Transverse colon (tissue), 4 donors: ENCODE measurements around the gene EML5.

Experiments used
- EP300 ChIP-seq: sonication (generic); formaldehyde crosslinking; IDR thresholded peaks from one replicate; pipeline ENCODE4 v1.6.1; 2017; ENCODE audit warnings: antibody characterized with exemption, low read depth
- POLR2A ChIP-seq: fragments of 450-650 bp; IDR thresholded peaks from one replicate; pipeline ENCODE4 v1.6.1; 2016; ENCODE audit warnings: antibody characterized with exemption, mild to moderate bottlenecking, moderate library complexity
- POLR2AphosphoS5 ChIP-seq, 3 donors: sonication (generic); formaldehyde crosslinking; IDR thresholded peaks; one replicate each; pipeline ENCODE4 v1.6.1; 2016; ENCODE audit warnings: antibody characterized with exemption in 3 of 3
- TF ChIP-seq, protein P1 (sequence below), 5 experiments: fragments of 200-600 bp in 3 of 5; fragments of 450-650 bp in 2 of 5; sonication (generic) in 3 of 5; IDR thresholded peaks; 1 replicate in 2 of 5; 2 replicates in 3 of 5; pipeline ENCODE4 v1.5.1; 2016 to 2017; ENCODE audit warnings: antibody characterized with exemption in 5 of 5, inconsistent platforms in 3 of 5, mild to moderate bottlenecking in 2 of 5, moderate library complexity in 1 of 5

DNA sequence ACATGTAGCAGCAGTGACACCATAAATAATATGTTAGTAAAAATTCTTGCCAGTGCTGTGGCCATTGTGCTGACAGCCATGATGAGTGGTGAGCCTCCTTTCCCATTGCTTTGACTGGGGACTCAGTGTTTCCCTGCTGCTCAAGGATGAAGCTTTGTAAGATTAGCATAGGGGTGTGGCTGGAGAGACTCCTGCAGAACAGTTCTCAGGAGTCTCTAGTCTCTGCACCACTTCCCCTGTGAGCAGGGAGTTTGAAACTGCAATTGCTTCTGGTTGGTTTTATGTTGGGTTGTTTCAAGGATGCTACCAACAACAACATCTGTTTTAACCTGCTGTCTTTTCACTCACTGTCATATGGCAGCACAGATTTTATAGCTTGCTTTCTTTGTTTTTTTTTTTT lies 188.5 kb downstream of the EML5 start:
- no peak for TF ChIP-seq POLR2AphosphoS5 (IDR thresholded peaks at IDR 0.05)
- no peak for TF ChIP-seq POLR2A
- TF ChIP-seq, protein P1, sequence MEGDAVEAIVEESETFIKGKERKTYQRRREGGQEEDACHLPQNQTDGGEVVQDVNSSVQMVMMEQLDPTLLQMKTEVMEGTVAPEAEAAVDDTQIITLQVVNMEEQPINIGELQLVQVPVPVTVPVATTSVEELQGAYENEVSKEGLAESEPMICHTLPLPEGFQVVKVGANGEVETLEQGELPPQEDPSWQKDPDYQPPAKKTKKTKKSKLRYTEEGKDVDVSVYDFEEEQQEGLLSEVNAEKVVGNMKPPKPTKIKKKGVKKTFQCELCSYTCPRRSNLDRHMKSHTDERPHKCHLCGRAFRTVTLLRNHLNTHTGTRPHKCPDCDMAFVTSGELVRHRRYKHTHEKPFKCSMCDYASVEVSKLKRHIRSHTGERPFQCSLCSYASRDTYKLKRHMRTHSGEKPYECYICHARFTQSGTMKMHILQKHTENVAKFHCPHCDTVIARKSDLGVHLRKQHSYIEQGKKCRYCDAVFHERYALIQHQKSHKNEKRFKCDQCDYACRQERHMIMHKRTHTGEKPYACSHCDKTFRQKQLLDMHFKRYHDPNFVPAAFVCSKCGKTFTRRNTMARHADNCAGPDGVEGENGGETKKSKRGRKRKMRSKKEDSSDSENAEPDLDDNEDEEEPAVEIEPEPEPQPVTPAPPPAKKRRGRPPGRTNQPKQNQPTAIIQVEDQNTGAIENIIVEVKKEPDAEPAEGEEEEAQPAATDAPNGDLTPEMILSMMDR (IDR thresholded peaks at IDR 0.05): no peak
- no peak for TF ChIP-seq EP300
